Stimulated activated memory B cell treated with anti-CD40 and anti-IgM and Interleukin-4, amounts not matched to agents 10 μg/mL and 1 μg/mL and 100 μg/mL, for 72 hours (primary cell): ENCODE results near the gene UPK1B.

ENCODE experiments used
- ATAC-seq: fragments of 150-1000 bp; cut with Tn5 transposase; 2 replicates; pipeline ENCODE4 v1.10.0; 2021
- H3K27ac Mint-ChIP-seq: one replicate; pipeline ENCODE4 v1.8.0; 2022; ENCODE audit warnings: mild to moderate bottlenecking, mixed read lengths
- H3K27me3 Mint-ChIP-seq: one replicate; pipeline ENCODE4 v1.8.0; 2022; ENCODE audit warnings: mixed read lengths
- H3K36me3 Mint-ChIP-seq: one replicate; pipeline ENCODE4 v1.8.0; 2022; ENCODE audit warnings: mixed read lengths
- H3K4me1 Mint-ChIP-seq: one replicate; pipeline ENCODE4 v1.8.0; 2022; ENCODE audit warnings: mixed read lengths
- H3K4me3 Mint-ChIP-seq: one replicate; pipeline ENCODE4 v1.8.0; 2022; ENCODE audit warnings: mild to moderate bottlenecking, moderate library complexity, mixed read lengths
- H3K9me3 Mint-ChIP-seq: one replicate; pipeline ENCODE4 v1.8.0; 2022; ENCODE audit warnings: mixed read lengths

The UPK1B gene

GRCh38 chr3:119243712-119244111 lies 70.3 kb downstream of the UPK1B start:
- Mint-ChIP-seq H3K27me3 (no peaks in the 10 kb centered on the region), H3K4me1 (peaks cover 19% of the 10 kb centered on the region), H3K9me3 (peaks cover 8% of the 10 kb centered on the region), H3K36me3 (peaks cover 6% of the 10 kb centered on the region), H3K27ac (no peak overlapping the region), H3K4me3 (no peak overlapping the region)
- no peak for ATAC-seq

GRCh38 chr3:119245778-119246177 lies 72.4 kb downstream of the UPK1B start:
- Mint-ChIP-seq H3K27me3 (no peaks in the 10 kb centered on the region), H3K9me3 (peaks cover 15% of the 10 kb centered on the region), H3K4me1 (peaks cover 9% of the 10 kb centered on the region), H3K36me3 (peaks cover 14% of the 10 kb centered on the region), H3K27ac (no peak overlapping the region), H3K4me3 (no peak overlapping the region)
- ATAC-seq = no peak
